HCT116 (cell line): ENCODE results near the gene SH3PXD2A. TPM values are rescaled to one million over a fixed set of nuclear protein-coding genes. Genes with fewer than 3 reads are reported as not detected.

Experiments
- ATAC-seq: fragments of 200-7000 bp; cut with Tn5 transposase; 2 replicates; pipeline ENCODE4 v1.9.1; 2020; ENCODE audit warnings: mild to moderate bottlenecking, moderate library complexity
- BruUV-seq: library from RNA; stranded (reverse); fragments of 400-500 nt; replicated peaks from 2 replicates; lab custom pipeline; 2021; lab: Mats Ljungman, UMichigan
- CTCF ChIA-PET: fragments of 300-600 bp; sonication (Branson Sonifier 250); formaldehyde crosslinking; loops from one replicate; lab custom pipeline; 2021; ENCODE audit warnings: antibody characterized with exemption; lab: Charles Lee
- POLR2A ChIA-PET: fragments of 300-600, 350-600 bp; sonication (Branson Sonifier 250); formaldehyde crosslinking; loops from one replicate; lab custom pipeline; 2021; ENCODE audit warnings: antibody characterized with exemption; lab: Charles Lee
- RAD21 ChIA-PET, 2 experiments: fragments of 300-600 bp; sonication (Branson Sonifier 250); formaldehyde crosslinking; loops; one replicate each; lab custom pipeline; 2023; ENCODE audit warnings: low total read pairs in 2 of 2; ENCODE audit not compliant: uncharacterized antibody in 2 of 2, unreplicated experiment in 2 of 2, low non-redundant PET in 1 of 2; lab: Charles Lee
- DNase-seq: peaks from one replicate; pipeline ENCODE4 v3.0.0-alpha.2; 2010; ENCODE audit warnings: low read depth, low spot score
- H2AFZ ChIP-seq: fragments of 200-600 bp; shearing (Covaris generic), sonication (generic); 2 replicates; pipeline ENCODE4 v1.6.1; 2017; ENCODE audit warnings: low read depth, mixed run types, mixed read lengths, antibody characterized with exemption, low read length; ENCODE audit not compliant: poor library complexity, severe bottlenecking
- H3K27ac ChIP-seq: 2 replicates; pipeline ENCODE4 v1.5.1; 2012; ENCODE audit warnings: low read depth, low read length
- H3K27me3 ChIP-seq: fragments of 200-600 bp; sonication (generic); 2 replicates; pipeline ENCODE4 v1.6.1; 2016; ENCODE audit warnings: mixed run types, low read length, mixed read lengths; ENCODE audit not compliant: insufficient read depth
- H3K36me3 ChIP-seq, 2 experiments: fragments of 200-500 bp in 1 of 2; fragments of 200-600 bp in 1 of 2; sonication (Bioruptor generic) in 1 of 2; sonication (generic) in 1 of 2; 2 replicates each; pipeline versions ENCODE4 v1.5.1 to v1.6.1; 2014 to 2016; ENCODE audit warnings: low read length in 2 of 2, inconsistent platforms in 1 of 2, mixed read lengths in 1 of 2, mixed run types in 1 of 2; ENCODE audit not compliant: insufficient read depth in 2 of 2, control insufficient read depth in 1 of 2
- H3K4me1 ChIP-seq, 2 experiments: fragments of 200-600 bp in 1 of 2; sonication (generic) in 1 of 2; 2 replicates each; pipeline versions ENCODE4 v1.5.1 to v1.6.1; 2012 to 2017; ENCODE audit warnings: low read length in 2 of 2, inconsistent platforms in 1 of 2, mild to moderate bottlenecking in 1 of 2, mixed read lengths in 1 of 2, mixed run types in 1 of 2, moderate library complexity in 1 of 2; ENCODE audit not compliant: insufficient read depth in 2 of 2, control insufficient read depth in 1 of 2
- H3K4me2 ChIP-seq: fragments of 200-600 bp; sonication (generic); 2 replicates; pipeline ENCODE4 v1.6.1; 2017; ENCODE audit warnings: mixed run types, low read length, mixed read lengths
- H3K4me3 ChIP-seq, 2 experiments: fragments of 200-600 bp in 1 of 2; sonication (generic) in 1 of 2; replicated peaks in 1 of 2; 2 replicates each; pipeline ENCODE4 v1.5.1; 2011 to 2016; ENCODE audit warnings: low read length in 2 of 2, control low read depth in 1 of 2, low read depth in 1 of 2, mild to moderate bottlenecking in 1 of 2, mixed read lengths in 1 of 2, mixed run types in 1 of 2
- H3K79me2 ChIP-seq: fragments of 200-600 bp; sonication (generic); 2 replicates; pipeline ENCODE4 v1.6.1; 2017; ENCODE audit warnings: mild to moderate bottlenecking, mixed run types, low read length, moderate library complexity, mixed read lengths; ENCODE audit not compliant: insufficient read depth
- H3K9ac ChIP-seq: fragments of 200-600 bp; sonication (generic); 2 replicates; pipeline ENCODE4 v1.6.1; 2016; ENCODE audit warnings: low read length, mixed read lengths
- H3K9me2 ChIP-seq: fragments of 200-600 bp; sonication (generic), shearing (Covaris generic); 2 replicates; pipeline ENCODE4 v1.6.1; 2017; ENCODE audit warnings: mixed run types, mild to moderate bottlenecking, moderate library complexity; ENCODE audit not compliant: insufficient read depth
- H3K9me3 ChIP-seq, 2 experiments: fragments of 200-500 bp in 1 of 2; fragments of 200-600 bp in 1 of 2; sonication (Bioruptor generic) in 1 of 2; sonication (generic) in 1 of 2; 2 replicates each; pipeline ENCODE4 v1.6.1; 2014 to 2017; ENCODE audit warnings: low read length in 2 of 2, mixed read lengths in 2 of 2, inconsistent platforms in 1 of 2, low read depth in 1 of 2, mild to moderate bottlenecking in 1 of 2, mixed run types in 1 of 2, moderate library complexity in 1 of 2; ENCODE audit not compliant: control insufficient read depth in 1 of 2, insufficient read depth in 1 of 2
- H4K20me1 ChIP-seq: fragments of 200-600 bp; sonication (generic), shearing (Covaris generic); 2 replicates; pipeline ENCODE4 v1.6.1; 2017; ENCODE audit warnings: mixed run types, mild to moderate bottlenecking, moderate library complexity; ENCODE audit not compliant: insufficient read depth
- ATF3 ChIP-seq: IDR thresholded peaks from 2 replicates; pipeline ENCODE4 v1.6.1; 2012
- CBX3 ChIP-seq: IDR thresholded peaks from 2 replicates; pipeline ENCODE4 v1.6.1; 2012; ENCODE audit warnings: low read depth
- JUND ChIP-seq: IDR thresholded peaks from 2 replicates; pipeline ENCODE4 v1.6.1; 2012
- MAX ChIP-seq: IDR thresholded peaks from 2 replicates; pipeline ENCODE4 v1.6.1; 2012
- TCF7L2 ChIP-seq: IDR thresholded peaks from 2 replicates; pipeline ENCODE4 v1.7.0; 2011; ENCODE audit warnings: borderline replicate concordance, inconsistent platforms; ENCODE audit not compliant: insufficient read depth, insufficient read length; ENCODE audit errors: extremely low read depth
- ZFX ChIP-seq: fragments of 450-650 bp; IDR thresholded peaks from 2 replicates; pipeline ENCODE4 v1.6.1; 2017
- ZNF274 ChIP-seq: fragments of 200-500 bp; sonication (Bioruptor generic); IDR thresholded peaks from 2 replicates; pipeline ENCODE4 v1.6.1; 2014; ENCODE audit warnings: mild to moderate bottlenecking, low read depth, low read length, inconsistent platforms
- intact Hi-C: fragments of 100-400 bp; cut with micrococcal nuclease; formaldehyde crosslinking; loops from 2 replicates; pipeline ENCODE4 v1.10.0; 2022
- total RNA-seq: library from RNA; stranded (reverse); gene quantifications from one replicate; pipeline ENCODE4 v1.2.1, GENCODE V29; 2021; ENCODE audit not compliant: unreplicated experiment
- TF ChIP-seq, protein P1 (sequence below): IDR thresholded peaks from 2 replicates; pipeline ENCODE4 v1.6.1; 2011; ENCODE audit warnings: mild to moderate bottlenecking, low read length, moderate library complexity; ENCODE audit not compliant: insufficient replicate concordance; ENCODE audit errors: extremely low read depth
- TF ChIP-seq, protein P2 (sequence below), 3 experiments: fragments of 200-600 bp in 1 of 3; sonication (generic) in 1 of 3; IDR thresholded peaks in 2 of 3; conservative IDR thresholded peaks in 1 of 3; 2 replicates each; pipeline ENCODE4 v1.5.1; 2012 to 2017; ENCODE audit warnings: low read depth in 2 of 3, low read length in 2 of 3, antibody characterized with exemption in 1 of 3, borderline replicate concordance in 1 of 3, control low read depth in 1 of 3, mild to moderate bottlenecking in 1 of 3, mixed read lengths in 1 of 3, mixed run types in 1 of 3, moderate library complexity in 1 of 3; ENCODE audit not compliant: insufficient read depth in 1 of 3

The SH3PXD2A gene
- total RNA-seq, 1 experiment from 2014 or later = 8.7 TPM

- ATAC-seq = no peak
- H3K27ac ChIP-seq = no peak overlapping the region
- H3K4me3 ChIP-seq = no peak overlapping the region
- intact Hi-C loops = loop anchor here (1.0 to 10.0 kb wide), 6 partner anchors 146 to 909 kb away; partner anchors contain the start of gene SFR1
- POLR2A ChIA-PET = no interaction called here
- no peaks in the 10 kb centered on the region for H3K9me3 ChIP-seq
- no peak for TF ChIP-seq ATF3
- TF ChIP-seq MAX = no peak
- TF ChIP-seq TCF7L2 = no peak
- TF ChIP-seq JUND = no peak
- TF ChIP-seq, protein P1, sequence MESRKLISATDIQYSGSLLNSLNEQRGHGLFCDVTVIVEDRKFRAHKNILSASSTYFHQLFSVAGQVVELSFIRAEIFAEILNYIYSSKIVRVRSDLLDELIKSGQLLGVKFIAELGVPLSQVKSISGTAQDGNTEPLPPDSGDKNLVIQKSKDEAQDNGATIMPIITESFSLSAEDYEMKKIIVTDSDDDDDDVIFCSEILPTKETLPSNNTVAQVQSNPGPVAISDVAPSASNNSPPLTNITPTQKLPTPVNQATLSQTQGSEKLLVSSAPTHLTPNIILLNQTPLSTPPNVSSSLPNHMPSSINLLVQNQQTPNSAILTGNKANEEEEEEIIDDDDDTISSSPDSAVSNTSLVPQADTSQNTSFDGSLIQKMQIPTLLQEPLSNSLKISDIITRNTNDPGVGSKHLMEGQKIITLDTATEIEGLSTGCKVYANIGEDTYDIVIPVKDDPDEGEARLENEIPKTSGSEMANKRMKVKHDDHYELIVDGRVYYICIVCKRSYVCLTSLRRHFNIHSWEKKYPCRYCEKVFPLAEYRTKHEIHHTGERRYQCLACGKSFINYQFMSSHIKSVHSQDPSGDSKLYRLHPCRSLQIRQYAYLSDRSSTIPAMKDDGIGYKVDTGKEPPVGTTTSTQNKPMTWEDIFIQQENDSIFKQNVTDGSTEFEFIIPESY = no peak
- TF ChIP-seq, protein P2, sequence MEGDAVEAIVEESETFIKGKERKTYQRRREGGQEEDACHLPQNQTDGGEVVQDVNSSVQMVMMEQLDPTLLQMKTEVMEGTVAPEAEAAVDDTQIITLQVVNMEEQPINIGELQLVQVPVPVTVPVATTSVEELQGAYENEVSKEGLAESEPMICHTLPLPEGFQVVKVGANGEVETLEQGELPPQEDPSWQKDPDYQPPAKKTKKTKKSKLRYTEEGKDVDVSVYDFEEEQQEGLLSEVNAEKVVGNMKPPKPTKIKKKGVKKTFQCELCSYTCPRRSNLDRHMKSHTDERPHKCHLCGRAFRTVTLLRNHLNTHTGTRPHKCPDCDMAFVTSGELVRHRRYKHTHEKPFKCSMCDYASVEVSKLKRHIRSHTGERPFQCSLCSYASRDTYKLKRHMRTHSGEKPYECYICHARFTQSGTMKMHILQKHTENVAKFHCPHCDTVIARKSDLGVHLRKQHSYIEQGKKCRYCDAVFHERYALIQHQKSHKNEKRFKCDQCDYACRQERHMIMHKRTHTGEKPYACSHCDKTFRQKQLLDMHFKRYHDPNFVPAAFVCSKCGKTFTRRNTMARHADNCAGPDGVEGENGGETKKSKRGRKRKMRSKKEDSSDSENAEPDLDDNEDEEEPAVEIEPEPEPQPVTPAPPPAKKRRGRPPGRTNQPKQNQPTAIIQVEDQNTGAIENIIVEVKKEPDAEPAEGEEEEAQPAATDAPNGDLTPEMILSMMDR (IDR thresholded peaks at IDR 0.05 in 2 of 3, conservative IDR thresholded peaks at IDR 0.05 in 1 of 3; ENCODE audit: borderline replicate concordance in 1 of 3, insufficient read depth in 1 of 3, low read depth in 2 of 3, low read length in 2 of 3) = no peak
- no peak for TF ChIP-seq CBX3
- TF ChIP-seq ZFX = no peak
- no peak for TF ChIP-seq ZNF274
- TF ChIP-seq, all 23 proteins: peak for 0
- Histone ChIP-seq H4K20me1 (no peaks in the 10 kb centered on the region), H2AFZ (no peak overlapping the region), H3K27me3 (no peaks in the 10 kb centered on the region), H3K79me2 (no peaks in the 10 kb centered on the region), H3K4me1 (peaks cover 34 to 43% of the 10 kb centered on the region in 2 experiments), H3K36me3 (no peaks in the 10 kb centered on the region), H3K4me2 (no peak overlapping the region), H3K9ac (no peak overlapping the region), H3K9me2 (no peaks in the 10 kb centered on the region)
- ChIA-PET CTCF (interaction anchor here (1.0 to 3.3 kb wide), 6 partner anchors 11 to 561 kb away, joined by 3 to 48 read pairs (median 6); no protein-coding TSS in a partner anchor), RAD21 (interaction anchor here (0.9 to 1.5 kb wide), 4 partner anchors 145 to 177 kb away, joined by 3 to 8 read pairs (median 5); no protein-coding TSS in a partner anchor)
- BruUV-seq = no TSS peak
- DNase-seq = no peak
Measured at GRCh38 chr10:103713676-103714075, 141.7 kb downstream of the SH3PXD2A start.
